Measurements from ENCODE around the gene MIS18BP1. TPM values are rescaled to one million over a fixed set of nuclear protein-coding genes. Genes with fewer than 3 reads are reported as not detected.

Gene MIS18BP1
- total and polyA plus RNA-seq, 5 donors from 2014 or later, result 16.2 to 34.8 (median 22.4) TPM

- Histone ChIP-seq H3K4me3 (ENCODE audit: low read depth, low read length) (no peak overlapping the region), H3K27me3 (ENCODE audit: control insufficient read depth, insufficient read depth, low read length) (no peaks in the 10 kb centered on the region), H3K27ac (ENCODE audit: insufficient read depth, low read length, poor library complexity, severe bottlenecking) (no peak overlapping the region), H3K9me3 (ENCODE audit: control insufficient read depth in 2 of 2, low read length in 2 of 2) (no peaks in the 10 kb centered on the region), H3K4me1 (ENCODE audit: control insufficient read depth, insufficient read depth, low read length, poor library complexity, severe bottlenecking) (no peaks in the 10 kb centered on the region), H3K36me3 (ENCODE audit: control insufficient read depth, insufficient read depth, low read length) (peaks cover 36% of the 10 kb centered on the region)
- H3K36me3 Mint-ChIP-seq, result peaks cover 45% of the 10 kb centered on the region
- H3K27me3 Mint-ChIP-seq, result no peaks in the 10 kb centered on the region
- ATAC-seq (ENCODE audit: low read depth in 2 of 2) (no peak), DNase-seq (no peak)
- H3K9me3 Mint-ChIP-seq, result no peaks in the 10 kb centered on the region
- no peak overlapping the region for H3K4me3 Mint-ChIP-seq
- no peak overlapping the region for H3K27ac Mint-ChIP-seq
- H3K4me1 Mint-ChIP-seq, result peaks cover 0 to 7% (median 0%) of the 10 kb centered on the region in 4 donors
Measured at GRCh38 chr14:45210159-45210558, 42.8 kb downstream of the MIS18BP1 start.

- Mint-ChIP-seq H3K27ac (no peak overlapping the region), H3K4me1 (peaks cover 0 to 13% (median 3%) of the 10 kb centered on the region in 4 donors)
Measured at GRCh38 chr14:45204241-45204640, 48.8 kb downstream of the MIS18BP1 start.

GRCh38 chr14:45201905-45202304, 51.1 kb downstream of the MIS18BP1 start:
- Mint-ChIP-seq H3K27ac (peak overlapping the region in 1 of 3 donors; percentile 49), H3K4me3 (no peak overlapping the region), H3K4me1 (peaks cover 0 to 13% (median 3%) of the 10 kb centered on the region in 4 donors), H3K9me3 (no peaks in the 10 kb centered on the region), H3K36me3 (peaks cover 18% of the 10 kb centered on the region), H3K27me3 (no peaks in the 10 kb centered on the region)
- Histone ChIP-seq H3K27ac (ENCODE audit: insufficient read depth, low read length, poor library complexity, severe bottlenecking) (no peak overlapping the region), H3K4me3 (ENCODE audit: low read depth, low read length) (no peak overlapping the region), H3K9me3 (ENCODE audit: control insufficient read depth in 2 of 2, low read length in 2 of 2) (no peaks in the 10 kb centered on the region), H3K4me1 (ENCODE audit: control insufficient read depth, insufficient read depth, low read length, poor library complexity, severe bottlenecking) (peaks cover 3% of the 10 kb centered on the region), H3K27me3 (ENCODE audit: control insufficient read depth, insufficient read depth, low read length) (no peaks in the 10 kb centered on the region), H3K36me3 (ENCODE audit: control insufficient read depth, insufficient read depth, low read length) (peaks cover 12% of the 10 kb centered on the region)
- ATAC-seq (ENCODE audit: low read depth in 2 of 2), result peak; percentile 52 to 62
- peak in 1 of 3 donors; percentile 47 for DNase-seq

More at GRCh38 chr14:45204241-45204640, 48.8 kb downstream of the MIS18BP1 start:
- DNase-seq (no peak), ATAC-seq (ENCODE audit: low read depth in 2 of 2) (no peak)
- H3K9me3 ChIP-seq (ENCODE audit: control insufficient read depth in 2 of 2, low read length in 2 of 2), result no peaks in the 10 kb centered on the region
- no peaks in the 10 kb centered on the region for H3K27me3 ChIP-seq (ENCODE audit: control insufficient read depth, insufficient read depth, low read length)
- Mint-ChIP-seq H3K9me3 (no peaks in the 10 kb centered on the region), H3K36me3 (peaks cover 18% of the 10 kb centered on the region), H3K4me3 (no peak overlapping the region), H3K27me3 (no peaks in the 10 kb centered on the region)
- no peak overlapping the region for H3K4me3 ChIP-seq (ENCODE audit: low read depth, low read length)
- peaks cover 12% of the 10 kb centered on the region for H3K36me3 ChIP-seq (ENCODE audit: control insufficient read depth, insufficient read depth, low read length)
- no peak overlapping the region for H3K27ac ChIP-seq (ENCODE audit: insufficient read depth, low read length, poor library complexity, severe bottlenecking)
- peaks cover 3% of the 10 kb centered on the region for H3K4me1 ChIP-seq (ENCODE audit: control insufficient read depth, insufficient read depth, low read length, poor library complexity, severe bottlenecking)

GRCh38 chr14:45199230-45199629, 53.8 kb downstream of the MIS18BP1 start:
- Mint-ChIP-seq H3K9me3 (no peaks in the 10 kb centered on the region), H3K36me3 (peaks cover 16% of the 10 kb centered on the region), H3K4me3 (no peak overlapping the region), H3K4me1 (peaks cover 2 to 18% (median 11%) of the 10 kb centered on the region in 4 donors), H3K27ac (peak overlapping the region in 2 of 3 donors; percentile 5 to 6), H3K27me3 (no peaks in the 10 kb centered on the region)
- H3K27ac ChIP-seq (ENCODE audit: insufficient read depth, low read length, poor library complexity, severe bottlenecking), result no peak overlapping the region
- no peaks in the 10 kb centered on the region for H3K27me3 ChIP-seq (ENCODE audit: control insufficient read depth, insufficient read depth, low read length)
- peaks cover 3% of the 10 kb centered on the region for H3K4me1 ChIP-seq (ENCODE audit: control insufficient read depth, insufficient read depth, low read length, poor library complexity, severe bottlenecking)
- no peaks in the 10 kb centered on the region for H3K9me3 ChIP-seq (ENCODE audit: control insufficient read depth in 2 of 2, low read length in 2 of 2)
- H3K36me3 ChIP-seq (ENCODE audit: control insufficient read depth, insufficient read depth, low read length), result peaks cover 6% of the 10 kb centered on the region
- DNase-seq (no peak), ATAC-seq (ENCODE audit: low read depth in 2 of 2) (no peak)
- no peak overlapping the region for H3K4me3 ChIP-seq (ENCODE audit: low read depth, low read length)

GRCh38 chr14:45198551-45198950, 54.5 kb downstream of the MIS18BP1 start:
- Mint-ChIP-seq H3K27ac (no peak overlapping the region), H3K4me3 (no peak overlapping the region), H3K9me3 (no peaks in the 10 kb centered on the region), H3K4me1 (peaks cover 2 to 18% (median 11%) of the 10 kb centered on the region in 4 donors), H3K36me3 (peaks cover 16% of the 10 kb centered on the region), H3K27me3 (no peaks in the 10 kb centered on the region)
- Histone ChIP-seq H3K9me3 (ENCODE audit: control insufficient read depth in 2 of 2, low read length in 2 of 2) (no peaks in the 10 kb centered on the region), H3K4me3 (ENCODE audit: low read depth, low read length) (no peak overlapping the region), H3K27ac (ENCODE audit: insufficient read depth, low read length, poor library complexity, severe bottlenecking) (no peak overlapping the region), H3K36me3 (ENCODE audit: control insufficient read depth, insufficient read depth, low read length) (peaks cover 6% of the 10 kb centered on the region), H3K27me3 (ENCODE audit: control insufficient read depth, insufficient read depth, low read length) (no peaks in the 10 kb centered on the region), H3K4me1 (ENCODE audit: control insufficient read depth, insufficient read depth, low read length, poor library complexity, severe bottlenecking) (peaks cover 3% of the 10 kb centered on the region)
- ATAC-seq (ENCODE audit: low read depth in 2 of 2) (no peak), DNase-seq (no peak)

GRCh38 chr14:45194964-45195363, 58.0 kb downstream of the MIS18BP1 start:
- peaks cover 0 to 17% (median 10%) of the 10 kb centered on the region in 4 donors for H3K4me1 Mint-ChIP-seq
- DNase-seq, result peak in 1 of 3 donors; percentile 13
- no peaks in the 10 kb centered on the region for H3K9me3 Mint-ChIP-seq
- Histone ChIP-seq H3K4me3 (ENCODE audit: low read depth, low read length) (no peak overlapping the region), H3K9me3 (ENCODE audit: control insufficient read depth in 2 of 2, low read length in 2 of 2) (no peaks in the 10 kb centered on the region), H3K27me3 (ENCODE audit: control insufficient read depth, insufficient read depth, low read length) (no peaks in the 10 kb centered on the region), H3K4me1 (ENCODE audit: control insufficient read depth, insufficient read depth, low read length, poor library complexity, severe bottlenecking) (no peaks in the 10 kb centered on the region), H3K36me3 (ENCODE audit: control insufficient read depth, insufficient read depth, low read length) (no peaks in the 10 kb centered on the region), H3K27ac (ENCODE audit: insufficient read depth, low read length, poor library complexity, severe bottlenecking) (no peak overlapping the region)
- peaks cover 21% of the 10 kb centered on the region for H3K36me3 Mint-ChIP-seq
- H3K27me3 Mint-ChIP-seq, result no peaks in the 10 kb centered on the region
- ATAC-seq (ENCODE audit: low read depth in 2 of 2), result no peak
- H3K27ac Mint-ChIP-seq, result no peak overlapping the region
- no peak overlapping the region for H3K4me3 Mint-ChIP-seq

GRCh38 chr14:45185100-45185814, 67.7 kb downstream of the MIS18BP1 start:
- H3K4me3 ChIP-seq (ENCODE audit: low read depth, low read length), result no peak overlapping the region
- no peaks in the 10 kb centered on the region for H3K9me3 ChIP-seq (ENCODE audit: control insufficient read depth in 2 of 2, low read length in 2 of 2)
- DNase-seq (no peak), ATAC-seq (ENCODE audit: low read depth in 2 of 2) (no peak)
- H3K4me1 Mint-ChIP-seq, result peaks cover 0 to 3% (median 0%) of the 10 kb centered on the region in 4 donors
- peaks cover 4% of the 10 kb centered on the region for H3K36me3 ChIP-seq (ENCODE audit: control insufficient read depth, insufficient read depth, low read length)
- no peaks in the 10 kb centered on the region for H3K4me1 ChIP-seq (ENCODE audit: control insufficient read depth, insufficient read depth, low read length, poor library complexity, severe bottlenecking)
- H3K27me3 ChIP-seq (ENCODE audit: control insufficient read depth, insufficient read depth, low read length), result no peaks in the 10 kb centered on the region
- no peaks in the 10 kb centered on the region for H3K27me3 Mint-ChIP-seq
- peaks cover 22% of the 10 kb centered on the region for H3K36me3 Mint-ChIP-seq
- H3K27ac ChIP-seq (ENCODE audit: insufficient read depth, low read length, poor library complexity, severe bottlenecking), result no peak overlapping the region
- H3K9me3 Mint-ChIP-seq, result no peaks in the 10 kb centered on the region
- no peak overlapping the region for H3K27ac Mint-ChIP-seq
- H3K4me3 Mint-ChIP-seq, result no peak overlapping the region

- no peak for ATAC-seq (ENCODE audit: low read depth in 2 of 2)
- Mint-ChIP-seq H3K4me1 (no peaks in the 10 kb centered on the region), H3K36me3 (peaks cover 16% of the 10 kb centered on the region), H3K9me3 (no peaks in the 10 kb centered on the region), H3K27ac (no peak overlapping the region), H3K27me3 (no peaks in the 10 kb centered on the region), H3K4me3 (no peak overlapping the region)
- no peak for DNase-seq
- H3K4me3 ChIP-seq (ENCODE audit: low read depth, low read length), result no peak overlapping the region
- H3K36me3 ChIP-seq (ENCODE audit: control insufficient read depth, insufficient read depth, low read length), result no peaks in the 10 kb centered on the region
- H3K27ac ChIP-seq (ENCODE audit: insufficient read depth, low read length, poor library complexity, severe bottlenecking), result no peak overlapping the region
- H3K4me1 ChIP-seq (ENCODE audit: control insufficient read depth, insufficient read depth, low read length, poor library complexity, severe bottlenecking), result no peaks in the 10 kb centered on the region
- H3K9me3 ChIP-seq (ENCODE audit: control insufficient read depth in 2 of 2, low read length in 2 of 2), result no peaks in the 10 kb centered on the region
- no peaks in the 10 kb centered on the region for H3K27me3 ChIP-seq (ENCODE audit: control insufficient read depth, insufficient read depth, low read length)
Measured at GRCh38 chr14:45181806-45182205, 71.2 kb downstream of the MIS18BP1 start.
